HT-29 (cell line): Measurements from ENCODE around the gene LAMTOR3. TPM values are rescaled to one million over a fixed set of nuclear protein-coding genes. Genes with fewer than 3 reads are reported as not detected.

ENCODE experiments used
- DNase-seq: peaks from one replicate; pipeline ENCODE4 v3.0.0-alpha.2; 2015; ENCODE audit warnings: low spot score
- total RNA-seq: library from RNA; depleted of rRNA; stranded (reverse); fragments of >200 nt; shearing (Covaris generic); gene quantifications from 2 replicates; pipeline ENCODE4 v1.2.3, GENCODE V29; 2014; rRNA removed

LAMTOR3 gene
- 17.3 and 18.7 TPM in 2 replicates for total RNA-seq

GRCh38 chr4:99894161-99894997 lies at the start of gene LAMTOR3:
Gene LAMTOR3 (minus strand): TSS chr4:99894427. CDS start chr4:99893963, 464 bp downstream.
- DNase-seq = peak; percentile 85

GRCh38 chr4:99938243-99938753 lies 44.1 kb upstream of the LAMTOR3 start:
- DNase-seq = no peak

GRCh38 chr4:99934891-99935290 lies 40.7 kb upstream of the LAMTOR3 start:
- no peak for DNase-seq

GRCh38 chr4:99927566-99927965 lies 33.3 kb upstream of the LAMTOR3 start:
- no peak for DNase-seq

- DNase-seq = no peak
These were observed 26.9 kb upstream of the LAMTOR3 start for GRCh38 chr4:99921174-99921573.

GRCh38 chr4:99918656-99919055 lies 24.4 kb upstream of the LAMTOR3 start:
- DNase-seq = peak; percentile 37

- DNase-seq = no peak
These were observed 23.3 kb upstream of the LAMTOR3 start for GRCh38 chr4:99917575-99917974.

GRCh38 chr4:99915449-99915848 lies 21.2 kb upstream of the LAMTOR3 start:
- no peak for DNase-seq

GRCh38 chr4:99894998-99895397 lies 771 bp upstream of the LAMTOR3 start:
- DNase-seq = no peak

- no peak for DNase-seq
These were observed 427 bp downstream of the LAMTOR3 start for GRCh38 chr4:99893839-99894160.

- no peak for DNase-seq
These were observed 1.2 kb downstream of the LAMTOR3 start for GRCh38 chr4:99893029-99893428.

- no peak for DNase-seq
These were observed 2.9 kb downstream of the LAMTOR3 start for GRCh38 chr4:99891351-99891750.

- no peak for DNase-seq
These were observed 6.4 kb downstream of the LAMTOR3 start for GRCh38 chr4:99887837-99888236.

GRCh38 chr4:99886146-99886545 lies 8.1 kb downstream of the LAMTOR3 start:
- no peak for DNase-seq

GRCh38 chr4:99885687-99886086 lies 8.5 kb downstream of the LAMTOR3 start:
- DNase-seq = no peak

- peak; percentile 58 for DNase-seq
These were observed 9.1 kb downstream of the LAMTOR3 start for GRCh38 chr4:99885063-99885664.

GRCh38 chr4:99879458-99879857 lies 14.8 kb downstream of the LAMTOR3 start:
- DNase-seq = no peak

- no peak for DNase-seq
These were observed 15.6 kb downstream of the LAMTOR3 start for GRCh38 chr4:99878604-99879003.

- DNase-seq = no peak
These were observed 17.3 kb downstream of the LAMTOR3 start for GRCh38 chr4:99876946-99877345.

- peak; percentile 8 for DNase-seq
These were observed 19.2 kb downstream of the LAMTOR3 start for GRCh38 chr4:99875071-99875470.

- no peak for DNase-seq
These were observed 21.7 kb downstream of the LAMTOR3 start for GRCh38 chr4:99872570-99872969.

- no peak for DNase-seq
These were observed 26.1 kb downstream of the LAMTOR3 start for GRCh38 chr4:99868126-99868596.

- DNase-seq = no peak
These were observed 30.4 kb downstream of the LAMTOR3 start for GRCh38 chr4:99863804-99864203.
